Right cardiac atrium (tissue), 5 donors: ENCODE data around the gene ZNF829. TPM values are rescaled to one million over a fixed set of nuclear protein-coding genes. Genes with fewer than 3 reads are reported as not detected.
A peak's percentile ranks its signal among the peaks of the same experiment; 100 is the strongest.

ENCODE experiments used
- ATAC-seq, 2 donors: fragments of 200-7000 bp; cut with Tn5 transposase; one replicate each; pipeline versions ENCODE4 v1.8.0 to v1.9.1; 2020; ENCODE audit warnings: moderate library complexity in 2 of 2, mild to moderate bottlenecking in 1 of 2
- DNase-seq, 3 donors: peaks; one replicate each; pipeline ENCODE4 v3.0.0-alpha.2; 2020
- H3K27ac ChIP-seq: one replicate; pipeline ENCODE4 v1.5.1; 2013; ENCODE audit warnings: mild to moderate bottlenecking, low read length, control low read depth, moderate library complexity
- H3K27me3 ChIP-seq: one replicate; pipeline ENCODE4 v1.6.1; 2013; ENCODE audit not compliant: control insufficient read depth, insufficient read depth
- H3K4me1 ChIP-seq: one replicate; pipeline ENCODE4 v1.6.1; 2013; ENCODE audit warnings: low read length; ENCODE audit not compliant: control insufficient read depth, insufficient read depth
- H3K4me3 ChIP-seq: one replicate; pipeline ENCODE4 v1.5.1; 2013; ENCODE audit warnings: low read length, control low read depth
- H3K9me3 ChIP-seq: one replicate; pipeline ENCODE4 v1.6.1; 2013; ENCODE audit warnings: low read length; ENCODE audit not compliant: control insufficient read depth
- WGBS: extraction: QIAGEN DNeasy Blood & Tissue Kit; methylation state at CpG from one replicate; pipeline ENCODE4 v1.1.7; 2013; 5-methylcytosine and 5-hydroxymethylcytosine counted together
- intact Hi-C, 4 donors: fragments of 100-400 bp; cut with DNase I; formaldehyde crosslinking; loops; one replicate each; pipeline versions ENCODE4 v1.11.0 to v1.14.0; 2022 to 2023
- polyA plus RNA-seq: library from polyadenylated mRNA; stranded (reverse); fragments of 200-250 nt; gene quantifications from one replicate; pipeline ENCODE4 v1.2.3, GENCODE V29; 2013
- total RNA-seq, 4 donors: library from RNA; stranded (reverse); fragmentation: NEBNext Ultra II Directional; extraction: Animal tissue kit (Norgen Biotek cat#: 25700); gene quantifications; one replicate each; pipeline ENCODE4 v1.2.1, GENCODE V29; 2021
- donor health status: healthy with polysubstance abuse.
- donor health status: DM: no; HTN: yes; CAD: no.
- donor health status: DM: no; HTN: no; CAD: no.
- donor health status: DM: no; HTN: yes; CAD: no; lungs with severe emphysema.
- donor health status: DM: yes; HTN: yes; CAD: no.

The ZNF829 gene
- total and polyA plus RNA-seq, 5 donors = 1.6 to 3.4 (median 2.9) TPM

DNA sequence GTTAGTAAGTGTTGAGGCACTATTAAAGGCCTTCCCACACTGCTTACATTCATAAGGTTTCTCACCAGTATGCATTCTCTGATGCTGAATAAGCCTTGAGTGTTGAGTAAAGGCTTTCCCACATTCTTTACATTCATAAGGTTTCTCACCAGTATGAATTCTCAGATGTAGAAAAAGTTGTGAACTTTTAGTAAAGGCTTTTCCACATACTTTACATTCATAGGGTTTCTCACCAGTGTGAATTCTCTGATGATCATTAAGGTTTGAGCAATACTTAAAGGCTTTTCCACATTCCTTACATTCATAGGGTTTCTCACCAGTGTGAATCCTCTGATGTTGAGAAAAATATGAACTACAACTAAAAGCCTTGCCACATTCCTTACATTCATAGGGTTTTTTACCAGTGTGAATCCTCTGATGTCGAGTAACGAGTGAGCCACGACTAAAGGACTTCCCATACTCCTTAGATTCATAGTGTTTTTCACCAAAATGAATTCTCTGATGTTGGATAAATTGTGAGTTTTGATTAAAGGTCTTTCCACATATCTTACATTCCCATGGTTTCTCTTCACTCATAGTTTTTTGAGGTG lies 24.2 kb downstream of the ZNF829 start:
- intact Hi-C loops = loop anchor here in 1 of 4 donors (10.0 kb wide), 1 partner anchor 77 kb away; no protein-coding TSS in a partner anchor
- Histone ChIP-seq H3K4me3 (peak overlapping the region; percentile 1), H3K27ac (no peak overlapping the region), H3K27me3 (no peaks in the 10 kb centered on the region), H3K9me3 (peaks cover 20% of the 10 kb centered on the region), H3K4me1 (no peaks in the 10 kb centered on the region)
- 96% methylated on average over 3 of the region's 3 CpGs for WGBS
- no peak for ATAC-seq
- DNase-seq = no peak

DNA sequence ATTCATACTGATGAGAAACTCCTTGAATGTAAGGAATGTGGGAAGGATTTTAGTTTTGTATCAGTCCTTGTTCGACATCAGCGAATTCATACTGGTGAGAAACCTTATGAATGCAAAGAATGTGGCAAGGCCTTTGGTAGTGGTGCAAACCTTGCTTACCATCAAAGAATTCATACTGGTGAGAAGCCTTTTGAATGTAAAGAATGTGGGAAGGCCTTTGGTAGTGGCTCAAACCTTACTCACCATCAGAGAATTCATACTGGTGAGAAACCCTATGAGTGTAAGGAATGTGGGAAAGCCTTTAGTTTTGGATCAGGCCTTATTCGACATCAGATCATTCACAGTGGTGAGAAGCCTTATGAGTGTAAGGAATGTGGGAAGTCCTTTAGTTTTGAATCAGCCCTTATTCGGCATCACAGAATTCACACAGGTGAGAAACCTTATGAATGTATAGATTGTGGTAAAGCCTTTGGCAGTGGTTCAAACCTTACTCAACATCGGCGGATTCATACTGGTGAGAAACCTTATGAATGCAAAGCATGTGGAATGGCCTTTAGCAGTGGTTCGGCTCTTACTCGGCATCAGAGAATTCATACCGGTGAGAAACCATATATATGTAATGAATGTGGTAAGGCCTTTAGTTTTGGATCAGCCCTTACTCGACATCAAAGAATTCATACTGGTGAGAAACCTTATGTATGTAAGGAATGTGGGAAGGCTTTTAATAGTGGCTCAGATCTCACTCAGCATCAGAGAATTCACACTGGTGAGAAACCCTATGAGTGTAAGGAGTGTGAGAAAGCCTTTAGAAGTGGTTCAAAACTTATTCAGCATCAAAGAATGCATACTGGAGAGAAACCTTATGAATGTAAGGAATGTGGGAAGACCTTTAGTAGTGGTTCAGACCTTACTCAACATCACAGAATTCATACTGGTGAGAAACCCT lies 38.8 kb downstream of the ZNF829 start:
- Histone ChIP-seq H3K4me1 (no peaks in the 10 kb centered on the region), H3K27me3 (no peaks in the 10 kb centered on the region), H3K27ac (no peak overlapping the region), H3K9me3 (peaks cover 22% of the 10 kb centered on the region), H3K4me3 (peak overlapping the region; percentile 35)
- WGBS = 99% methylated on average over 10 of the region's 10 CpGs
- intact Hi-C loops = no loop called here
- ATAC-seq (no peak), DNase-seq (no peak)

DNA sequence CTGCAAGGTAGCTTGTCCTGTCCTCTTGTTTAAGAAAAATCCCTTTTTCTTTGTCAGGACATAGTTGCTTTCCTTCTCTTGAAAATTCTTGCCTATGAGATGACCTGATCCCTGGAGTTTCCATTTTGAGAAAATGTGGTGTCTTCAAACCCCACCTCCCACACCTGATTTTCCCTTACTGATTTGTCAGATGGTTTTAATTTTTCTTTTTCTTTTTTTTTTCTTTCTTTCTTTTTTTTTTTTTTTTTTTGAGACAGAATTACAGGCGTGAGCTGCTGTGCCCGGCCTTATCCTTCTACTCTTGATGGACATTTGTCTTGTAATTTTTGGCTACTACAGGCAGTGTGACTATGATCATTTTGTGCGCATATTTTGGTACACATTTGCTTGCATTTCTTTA lies 64.2 kb downstream of the ZNF829 start:
- H3K27me3 ChIP-seq = no peaks in the 10 kb centered on the region
- no peak overlapping the region for H3K27ac ChIP-seq
- ATAC-seq (no peak), DNase-seq (no peak)
- intact Hi-C loops = no loop called here
- whole genome bisulfite sequencing = 99% methylated on average over 3 of the region's 3 CpGs
- peaks cover 5% of the 10 kb centered on the region for H3K4me1 ChIP-seq
- H3K4me3 ChIP-seq = no peak overlapping the region
- H3K9me3 ChIP-seq = peaks cover 2% of the 10 kb centered on the region

DNA sequence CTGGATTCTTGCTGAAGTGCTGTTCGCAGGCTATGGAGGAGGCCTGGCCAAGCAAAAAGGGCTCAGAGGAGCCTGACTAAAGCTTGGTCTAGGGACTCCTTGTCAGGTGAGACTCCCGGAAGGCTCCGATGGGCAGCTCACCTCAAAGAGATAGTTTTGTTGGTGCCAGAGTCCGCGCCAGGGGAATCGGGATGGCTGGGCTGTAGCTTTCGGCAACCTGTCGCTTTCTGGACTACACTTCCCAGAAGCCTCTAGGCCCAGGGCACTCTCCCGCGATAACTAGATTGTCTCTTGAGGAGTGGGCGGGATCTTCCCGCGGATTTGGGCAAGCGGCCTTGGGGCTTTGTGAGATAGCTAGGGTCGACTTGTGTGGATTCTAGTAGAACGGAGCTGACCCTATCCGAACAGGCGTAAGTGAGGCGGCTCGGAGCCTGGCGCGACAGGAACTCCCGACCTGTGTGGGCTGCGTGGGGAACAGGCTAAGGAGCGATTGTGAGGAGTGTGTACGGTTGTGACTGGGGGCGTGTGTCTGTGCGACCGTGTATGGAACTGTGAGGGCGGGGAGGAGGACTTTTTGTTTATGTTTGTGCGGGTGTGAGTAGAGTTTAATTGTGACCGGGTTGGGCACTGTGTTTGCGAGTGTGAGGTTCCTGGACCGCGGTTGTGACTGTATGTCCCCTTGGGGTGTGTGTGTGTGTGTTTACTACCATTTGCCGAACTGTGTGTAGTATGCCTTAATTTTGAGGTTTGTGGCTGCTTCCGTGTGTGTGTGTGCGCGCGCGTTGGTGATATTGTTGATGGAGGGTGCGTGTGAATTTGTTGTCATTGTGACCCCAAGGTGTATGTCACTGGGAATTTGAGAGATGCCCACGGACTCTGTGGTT lies 65.3 kb downstream of the ZNF829 start, which contains the start of gene ZNF345:
ZNF345 (plus strand) TSS at position 318 of the 884 bp plus-strand sequence. CDS start 25,955 bp downstream, outside the sequence.
- WGBS = under 1% methylated on average over 43 of the region's 43 CpGs
- Histone ChIP-seq H3K4me3 (peak within 1 kb of the TSS; percentile 90), H3K27me3 (no peaks in the 10 kb centered on the region), H3K27ac (peak within 1 kb of the TSS; percentile 92), H3K4me1 (peaks cover 5% of the 10 kb centered on the region), H3K9me3 (no peaks in the 10 kb centered on the region)
- ATAC-seq (peak; percentile 98), DNase-seq (peak; percentile 92 to 96 (median 95))
- intact Hi-C loops = no loop called here

- under 1% methylated on average over 36 of the region's 36 CpGs for WGBS
- intact Hi-C loops = no loop called here
- Histone ChIP-seq H3K27me3 (no peaks in the 10 kb centered on the region), H3K27ac (peak overlapping the region; percentile 92), H3K9me3 (no peaks in the 10 kb centered on the region), H3K4me1 (peaks cover 5% of the 10 kb centered on the region), H3K4me3 (peak overlapping the region; percentile 90)
- DNase-seq (peak; percentile 94 to 96 (median 96)), ATAC-seq (peak; percentile 98 to 99)
Observed at GRCh38 chr19:36849701-36850558, 66.2 kb downstream of the ZNF829 start.

- Histone ChIP-seq H3K9me3 (no peaks in the 10 kb centered on the region), H3K27ac (no peak overlapping the region), H3K4me3 (no peak overlapping the region), H3K4me1 (peaks cover 5% of the 10 kb centered on the region), H3K27me3 (no peaks in the 10 kb centered on the region)
- DNase-seq = no peak
- WGBS = 89% methylated on average over 1 of the region's 1 CpG
- no peak for ATAC-seq
- intact Hi-C loops = no loop called here
Observed at GRCh38 chr19:36847968-36848367, 68.1 kb downstream of the ZNF829 start.

GRCh38 chr19:36838784-36839324 lies 77.2 kb downstream of the ZNF829 start:
- Histone ChIP-seq H3K4me1 (no peaks in the 10 kb centered on the region), H3K27ac (peak overlapping the region; percentile 97), H3K4me3 (peak overlapping the region; percentile 70), H3K27me3 (no peaks in the 10 kb centered on the region), H3K9me3 (no peaks in the 10 kb centered on the region)
- 10% methylated on average over 12 of the region's 12 CpGs for WGBS
- DNase-seq (no peak), ATAC-seq (no peak)
- intact Hi-C loops = no loop called here

Other genes with a start within 250 kb of the ZNF829 start
- gene ZNF461, start 249.5 kb downstream of the ZNF829 start, total RNA-seq = 1 to 10 TPM; 6.9 to 8.7 (median 8.6) TPM
- 3.5 TPM for gene ZNF461, start 249.5 kb downstream of the ZNF829 start, polyA plus RNA-seq
- 1 to 10 TPM; 4.0 to 5.8 (median 5.3) TPM for gene ZNF567, start 228.7 kb downstream of the ZNF829 start, total RNA-seq
- gene ZNF567, start 228.7 kb downstream of the ZNF829 start, polyA plus RNA-seq = 2.4 TPM
- 1 to 10 TPM; 4.0 to 4.7 (median 4.5) TPM for gene ZNF850, start 143.5 kb downstream of the ZNF829 start, total RNA-seq
- 1.2 TPM for gene ZNF850, start 143.5 kb downstream of the ZNF829 start, polyA plus RNA-seq
- 10 to 100 TPM in 3 of 4 donors, 1 to 10 TPM in 1; 9.6 to 12.5 (median 11.0) TPM for gene ZNF790, start 77.9 kb downstream of the ZNF829 start, total RNA-seq
- gene ZNF790, start 77.9 kb downstream of the ZNF829 start, polyA plus RNA-seq = 4.3 TPM
- gene ZNF345, start 65.4 kb downstream of the ZNF829 start, total RNA-seq = 1 to 10 TPM; 2.1 to 3.9 (median 3.6) TPM
- 2.6 TPM for gene ZNF345, start 65.4 kb downstream of the ZNF829 start, polyA plus RNA-seq
- gene ZNF568, start within 50 bp of the ZNF829 start, total RNA-seq = 10 to 100 TPM in 1 of 4 donors, 1 to 10 TPM in 3; 8.4 to 11.9 (median 8.6) TPM
- gene ZNF568, start within 50 bp of the ZNF829 start, polyA plus RNA-seq = 5.3 TPM
- 10 to 100 TPM in 2 of 4 donors, 1 to 10 TPM in 2; 8.7 to 11.9 (median 9.9) TPM for gene ZNF420, start 162.1 kb upstream of the ZNF829 start, total RNA-seq
- 4.5 TPM for gene ZNF420, start 162.1 kb upstream of the ZNF829 start, polyA plus RNA-seq